Suprapubic skin (tissue), 4 donors: ENCODE measurements around the gene RPS16. TPM values are rescaled to one million over a fixed set of nuclear protein-coding genes. Genes with fewer than 3 reads are reported as not detected.

Experiments used
- DNase-seq, 2 donors: peaks; one replicate each; pipeline ENCODE4 v3.0.0-alpha.2; 2019; ENCODE audit warnings: low spot score in 2 of 2
- H3K27ac ChIP-seq: fragments of 200-600 bp; sonication (generic); one replicate; pipeline ENCODE4 v1.5.1; 2019
- H3K27me3 ChIP-seq: fragments of 200-600 bp; sonication (generic); one replicate; pipeline ENCODE4 v1.5.1; 2019
- H3K36me3 ChIP-seq: fragments of 200-600 bp; sonication (generic); one replicate; pipeline ENCODE4 v1.5.1; 2019
- H3K4me1 ChIP-seq: fragments of 200-600 bp; sonication (generic); one replicate; pipeline ENCODE4 v1.5.1; 2019
- H3K4me3 ChIP-seq: fragments of 200-600 bp; sonication (generic); one replicate; pipeline ENCODE4 v1.5.1; 2019; ENCODE audit warnings: mild to moderate bottlenecking
- H3K9me3 ChIP-seq: fragments of 200-600 bp; sonication (generic); one replicate; pipeline ENCODE4 v1.5.1; 2019
- CTCF ChIP-seq, 2 donors: fragments of 200-600 bp in 1 of 2; fragments of 450-650 bp in 1 of 2; sonication (generic) in 1 of 2; IDR thresholded peaks; one replicate each; pipeline ENCODE4 v1.5.1; 2016 to 2019; ENCODE audit warnings: antibody characterized with exemption in 2 of 2, mild to moderate bottlenecking in 1 of 2, moderate library complexity in 1 of 2
- EP300 ChIP-seq: sonication (generic); formaldehyde crosslinking; IDR thresholded peaks from one replicate; pipeline ENCODE4 v1.6.1; 2017; ENCODE audit warnings: antibody characterized with exemption
- POLR2A ChIP-seq, 2 donors: fragments of 450-650 bp; IDR thresholded peaks; one replicate each; pipeline ENCODE4 v1.6.1; 2017; ENCODE audit warnings: antibody characterized with exemption in 2 of 2, mild to moderate bottlenecking in 2 of 2, moderate library complexity in 2 of 2
- POLR2AphosphoS5 ChIP-seq, 3 donors: sonication (generic); formaldehyde crosslinking; IDR thresholded peaks; one replicate each; pipeline ENCODE4 v1.6.1; 2017; ENCODE audit warnings: antibody characterized with exemption in 3 of 3
- WGBS: methylation state at CpG from one replicate; pipeline ENCODE4 v1.1.5; 2018; 5-methylcytosine and 5-hydroxymethylcytosine counted together
- total RNA-seq, 4 donors: library from RNA; depleted of rRNA; stranded (reverse); fragments of >200 nt; gene quantifications; one replicate each; pipeline ENCODE4 v1.1.0, GENCODE V29; 2016

RPS16 gene
- total RNA-seq = 1,000 to 10,000 TPM; 1,096 to 2,035 (median 1,787) TPM

DNA sequence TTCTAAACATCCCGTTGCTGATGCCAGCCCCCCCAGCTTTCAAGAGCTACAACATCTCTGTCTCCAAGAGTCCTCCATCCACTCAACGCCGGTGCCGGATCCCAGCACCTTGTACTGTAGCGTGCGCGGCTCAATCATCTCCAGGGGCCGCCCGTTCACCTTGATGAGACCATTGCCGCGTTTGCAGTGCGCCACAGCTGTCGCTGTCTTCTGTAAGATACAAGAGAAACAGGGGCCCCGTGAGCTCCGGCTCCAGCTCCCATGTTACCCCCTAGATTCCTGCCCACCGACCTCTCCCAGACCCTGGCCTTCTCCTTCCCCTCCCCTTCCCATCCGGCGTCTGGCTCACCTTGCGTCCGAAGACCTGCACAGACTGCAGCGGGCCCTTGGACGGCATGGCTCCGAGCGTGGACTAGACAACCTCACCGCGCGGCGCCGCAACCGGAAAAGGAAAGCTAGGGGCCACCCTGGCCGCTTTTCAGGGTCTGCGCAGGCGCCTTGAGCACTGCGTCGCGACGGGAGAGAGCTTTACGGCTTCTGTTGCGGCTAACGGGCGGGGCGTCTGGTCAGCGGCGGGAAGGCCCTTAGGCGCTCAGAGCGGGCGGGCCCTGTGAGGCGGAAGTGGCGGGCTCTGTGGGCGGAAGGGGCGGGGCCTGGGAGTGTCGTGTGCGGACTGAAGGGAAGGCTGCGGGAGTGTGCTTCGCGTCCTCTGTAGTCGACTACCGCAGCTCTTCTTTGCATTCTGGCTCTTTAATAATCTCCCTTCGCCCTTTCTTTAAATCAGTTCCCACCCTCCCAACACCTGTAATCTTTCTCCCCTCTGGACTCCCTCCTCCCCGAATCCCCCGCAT is at the start of gene RPS16:
Gene RPS16, minus strand, starts transcription at position 451 of the 851 bp plus-strand sequence. Its CDS starts 54 bp downstream, at position 397.
- H3K36me3 ChIP-seq = peaks cover 32% of the 10 kb centered on the region
- 0% methylated on average over 31 of the region's 61 CpGs for WGBS
- H3K27ac ChIP-seq = peak within 1 kb of the TSS; percentile 89
- peak within 1 kb of the TSS; percentile 89 for H3K4me3 ChIP-seq
- H3K9me3 ChIP-seq = no peaks in the 10 kb centered on the region
- H3K27me3 ChIP-seq = no peaks in the 10 kb centered on the region
- DNase-seq = peak; percentile 99
- TF ChIP-seq POLR2A (IDR thresholded peaks at IDR 0.05) (peak; percentile 84 to 93), POLR2AphosphoS5 (IDR thresholded peaks at IDR 0.05) (peak; percentile 95 to 97 (median 97)), EP300 (no peak), CTCF (IDR thresholded peaks at IDR 0.05) (no peak)
- peaks cover 39% of the 10 kb centered on the region for H3K4me1 ChIP-seq

DNA sequence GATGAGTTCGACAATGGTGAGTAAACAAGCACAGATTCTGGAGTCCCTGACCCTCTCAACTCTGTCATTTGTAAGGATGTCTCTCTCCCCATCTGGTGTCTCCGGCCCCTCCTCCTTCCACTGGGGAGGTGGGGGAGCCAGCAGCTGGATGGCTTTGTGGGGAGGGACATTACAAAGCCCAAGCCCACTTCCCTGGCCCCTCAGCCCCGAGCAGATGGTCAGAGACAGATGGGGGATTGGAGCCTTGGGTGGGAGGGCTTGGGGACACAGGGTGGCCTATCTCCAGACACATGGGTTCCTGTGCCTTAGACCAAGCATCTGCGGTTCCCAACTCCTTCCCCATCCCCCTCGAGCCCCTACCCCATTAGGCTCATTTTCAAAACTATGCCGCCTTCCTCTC is 47.4 kb upstream of the RPS16 start:
- no peak overlapping the region for H3K27ac ChIP-seq
- no peaks in the 10 kb centered on the region for H3K27me3 ChIP-seq
- H3K9me3 ChIP-seq = no peaks in the 10 kb centered on the region
- H3K4me1 ChIP-seq = peaks cover 24% of the 10 kb centered on the region
- WGBS = 77% methylated on average over 6 of the region's 6 CpGs
- no peak for DNase-seq
- peaks cover 44% of the 10 kb centered on the region for H3K36me3 ChIP-seq
- H3K4me3 ChIP-seq = no peak overlapping the region
- TF ChIP-seq POLR2AphosphoS5 (IDR thresholded peaks at IDR 0.05) (no peak), CTCF (IDR thresholded peaks at IDR 0.05) (no peak), EP300 (no peak), POLR2A (IDR thresholded peaks at IDR 0.05) (no peak)

- peak overlapping the region; percentile 96 for H3K4me3 ChIP-seq
- no peak for TF ChIP-seq POLR2A (IDR thresholded peaks at IDR 0.05)
- TF ChIP-seq EP300 = no peak
- no peak for TF ChIP-seq POLR2AphosphoS5 (IDR thresholded peaks at IDR 0.05)
- no peak for TF ChIP-seq CTCF (IDR thresholded peaks at IDR 0.05)
- peaks cover 24% of the 10 kb centered on the region for H3K4me1 ChIP-seq
- no peak for DNase-seq
- H3K36me3 ChIP-seq = peaks cover 30% of the 10 kb centered on the region
- WGBS = 60% methylated on average over 11 of the region's 11 CpGs
- H3K9me3 ChIP-seq = no peaks in the 10 kb centered on the region
- H3K27me3 ChIP-seq = no peaks in the 10 kb centered on the region
- H3K27ac ChIP-seq = no peak overlapping the region
These were observed 45.9 kb upstream of the RPS16 start for GRCh38 chr19:39481676-39482075.

- TF ChIP-seq POLR2A (IDR thresholded peaks at IDR 0.05) = no peak
- TF ChIP-seq EP300 = no peak
- TF ChIP-seq CTCF (IDR thresholded peaks at IDR 0.05) = no peak
- no peak for TF ChIP-seq POLR2AphosphoS5 (IDR thresholded peaks at IDR 0.05)
- no peaks in the 10 kb centered on the region for H3K27me3 ChIP-seq
- H3K27ac ChIP-seq = peak overlapping the region; percentile 87
- peak overlapping the region; percentile 96 for H3K4me3 ChIP-seq
- H3K9me3 ChIP-seq = no peaks in the 10 kb centered on the region
- WGBS = 2% methylated on average over 12 of the region's 12 CpGs
- no peak for DNase-seq
- H3K36me3 ChIP-seq = peaks cover 29% of the 10 kb centered on the region
- H3K4me1 ChIP-seq = peaks cover 24% of the 10 kb centered on the region
These were observed 45.4 kb upstream of the RPS16 start for GRCh38 chr19:39481229-39481545.

GRCh38 chr19:39480337-39481228 is 44.8 kb upstream of the RPS16 start, which contains the start of gene TIMM50:
Gene TIMM50 (plus strand): TSS chr19:39480838. CDS start chr19:39480854, 16 bp downstream.
- peaks cover 29% of the 10 kb centered on the region for H3K36me3 ChIP-seq
- peak; percentile 99 for DNase-seq
- peak within 1 kb of the TSS; percentile 96 for H3K4me3 ChIP-seq
- H3K9me3 ChIP-seq = no peaks in the 10 kb centered on the region
- H3K27me3 ChIP-seq = no peaks in the 10 kb centered on the region
- peaks cover 24% of the 10 kb centered on the region for H3K4me1 ChIP-seq
- TF ChIP-seq EP300 = no peak
- peak in 1 of 2 donors; percentile 46 for TF ChIP-seq POLR2A (IDR thresholded peaks at IDR 0.05)
- peak in 2 of 3 donors; percentile 62 to 88 for TF ChIP-seq POLR2AphosphoS5 (IDR thresholded peaks at IDR 0.05)
- TF ChIP-seq CTCF (IDR thresholded peaks at IDR 0.05) = no peak
- H3K27ac ChIP-seq = peak within 1 kb of the TSS; percentile 87
- under 1% methylated on average over 14 of the region's 62 CpGs for WGBS
